GM18909 (cell line): ENCODE measurements around the gene RGL1.
A peak's percentile ranks its signal among the peaks of the same experiment; 100 is the strongest.
"Not testable (repeated sequence)": the region's sequence is repeated elsewhere in the genome, so short reads cannot be mapped to it uniquely, and the experiment has no call there.

Source experiments
- ATAC-seq: cut with Tn5 transposase; IDR thresholded peaks from one replicate; pipeline ENCODE4 v1.9.1; 2021; ENCODE audit warnings: mild to moderate bottlenecking; ENCODE audit not compliant: unreplicated experiment, poor library complexity

The RGL1 gene

DNA sequence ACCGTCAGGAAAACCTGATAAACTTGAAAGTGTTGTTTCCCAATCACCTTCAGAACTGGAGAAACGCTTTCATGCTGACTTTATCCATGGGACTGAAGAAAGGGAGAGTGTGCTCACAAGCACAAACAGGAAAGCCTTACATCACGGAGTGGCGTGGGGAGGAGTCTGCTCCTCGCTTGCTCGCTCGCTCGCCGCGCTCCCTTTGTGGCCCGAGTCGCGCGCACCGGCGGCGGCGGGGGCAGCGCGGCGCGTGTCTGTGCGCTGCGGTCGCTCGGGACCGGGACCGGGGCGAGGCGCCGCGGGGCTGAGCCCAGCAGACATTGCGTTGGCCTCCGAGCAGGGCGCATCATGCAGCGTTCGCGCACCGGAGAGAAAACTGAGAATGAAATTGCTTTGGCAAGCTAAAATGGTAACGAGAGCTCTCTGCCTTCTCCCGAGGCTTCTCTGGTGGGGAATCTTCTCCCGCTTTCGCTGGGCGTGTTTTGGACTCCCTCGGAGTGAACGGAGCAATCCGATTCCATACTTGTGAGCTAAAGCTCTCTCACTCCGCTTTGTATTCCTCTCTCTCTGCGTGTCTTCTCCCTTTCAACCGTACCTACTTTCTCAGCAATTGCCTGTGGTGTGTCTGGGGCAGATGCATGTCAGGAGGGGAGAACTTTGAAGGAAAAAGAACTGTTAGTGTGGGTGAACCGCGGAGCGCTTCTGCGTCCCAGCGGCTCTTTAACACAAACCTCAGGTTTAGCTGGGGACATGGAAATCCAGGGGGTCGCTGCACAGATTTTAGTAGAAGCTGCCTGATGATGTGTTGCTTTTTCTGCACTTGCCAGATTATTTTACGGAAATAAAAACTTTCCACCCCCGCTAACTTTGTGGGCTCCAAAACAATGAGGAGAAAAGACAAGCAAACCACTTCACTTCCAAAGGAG, at the start of gene RGL1:
Gene RGL1, plus strand, starts transcription at position 205 of the 926 bp plus-strand sequence. Its CDS starts 178 bp downstream, at position 383.
- ATAC-seq: peak; percentile 66

GRCh38 chr1:183756326-183756725, 48.6 kb upstream of the RGL1 start:
- no peak for ATAC-seq

- ATAC-seq: no peak
Observed at GRCh38 chr1:183757061-183757460, 47.9 kb upstream of the RGL1 start.

- ATAC-seq: no peak
Observed at GRCh38 chr1:183758913-183759312, 46.0 kb upstream of the RGL1 start.

DNA sequence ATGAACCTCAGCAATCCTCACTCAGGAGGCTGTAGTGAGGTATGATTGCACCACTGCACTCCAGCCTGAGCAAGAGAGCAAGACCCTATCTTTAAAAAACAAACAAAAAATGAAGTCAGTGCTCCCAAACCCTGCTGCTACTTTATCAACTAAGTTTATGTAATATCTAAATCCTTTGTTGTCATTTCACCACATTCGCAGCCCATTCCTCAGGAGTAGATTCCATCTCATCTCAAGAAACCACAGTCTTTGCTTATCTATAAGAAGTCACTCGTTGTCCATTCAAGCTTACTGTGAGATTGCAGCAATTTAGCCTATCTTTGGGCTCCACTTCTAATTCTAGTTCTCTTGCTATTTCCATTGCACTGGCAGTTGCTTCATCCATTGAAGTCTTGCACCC, 44.3 kb upstream of the RGL1 start:
- no peak for ATAC-seq

DNA sequence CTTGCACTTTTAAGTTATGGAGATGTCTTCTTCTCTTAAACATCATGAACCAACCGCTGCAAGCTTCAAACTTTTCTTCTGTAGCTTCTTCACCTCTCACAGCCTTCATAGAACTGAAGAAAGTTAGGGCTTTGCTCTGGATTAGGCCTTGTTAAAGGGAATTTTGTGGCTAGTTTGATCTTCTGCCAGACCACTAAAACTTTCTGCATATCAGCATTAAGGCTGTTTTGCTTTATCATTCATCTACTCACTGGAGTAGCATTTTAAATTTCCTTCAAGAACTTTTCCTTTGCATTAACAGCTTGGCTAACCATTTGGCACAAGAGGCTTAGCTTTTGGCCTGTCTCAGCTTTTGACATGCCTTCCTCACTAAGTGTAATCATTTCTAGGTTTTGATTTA, 43.0 kb upstream of the RGL1 start:
- ATAC-seq: no peak

GRCh38 chr1:183762856-183763255, 42.1 kb upstream of the RGL1 start:
- ATAC-seq: not testable (repeated sequence)

- no peak for ATAC-seq
Observed at GRCh38 chr1:183764981-183765380, 39.9 kb upstream of the RGL1 start.

- no peak for ATAC-seq
Observed at GRCh38 chr1:183769956-183770815, 34.7 kb upstream of the RGL1 start.

GRCh38 chr1:183770816-183771128, 34.1 kb upstream of the RGL1 start:
- ATAC-seq: no peak

DNA sequence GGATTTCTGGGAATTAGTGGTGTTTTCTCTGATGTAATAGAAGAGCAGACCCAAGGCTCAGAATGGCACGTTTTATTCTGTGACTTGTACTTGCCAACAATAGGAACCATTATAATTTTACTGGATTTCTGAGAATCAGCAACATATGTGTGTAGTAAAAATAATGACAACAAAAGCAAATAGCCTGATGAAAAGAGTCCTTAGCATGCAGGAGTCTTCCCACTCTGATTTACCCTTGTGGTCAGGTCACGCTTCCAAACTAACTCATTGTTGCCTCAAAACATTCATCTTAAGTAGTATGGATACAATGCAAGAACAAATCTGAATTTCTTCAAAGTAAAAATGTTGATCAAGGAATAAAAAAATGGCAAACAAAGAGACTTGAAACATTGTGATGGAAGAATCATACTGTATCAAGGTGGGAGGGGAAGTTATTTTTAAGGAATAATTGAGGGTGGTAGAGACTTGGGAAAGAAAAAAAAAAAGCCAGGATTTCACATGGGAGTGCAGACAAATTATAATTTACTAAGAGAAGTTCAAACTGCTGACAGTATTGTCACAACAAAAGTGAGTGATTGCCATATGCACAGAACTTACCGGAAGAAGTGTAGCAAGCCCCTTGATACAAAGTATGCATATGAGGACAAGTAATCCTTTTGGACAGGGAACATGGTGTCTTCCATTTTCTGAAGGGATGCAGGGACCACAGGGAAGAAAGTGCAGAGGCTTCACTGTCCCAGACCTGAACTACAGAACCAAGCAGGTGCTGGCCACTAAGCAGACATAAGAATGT, 31.2 kb upstream of the RGL1 start:
- no peak for ATAC-seq

GRCh38 chr1:183774938-183775337, 30.0 kb upstream of the RGL1 start:
- ATAC-seq: no peak

DNA sequence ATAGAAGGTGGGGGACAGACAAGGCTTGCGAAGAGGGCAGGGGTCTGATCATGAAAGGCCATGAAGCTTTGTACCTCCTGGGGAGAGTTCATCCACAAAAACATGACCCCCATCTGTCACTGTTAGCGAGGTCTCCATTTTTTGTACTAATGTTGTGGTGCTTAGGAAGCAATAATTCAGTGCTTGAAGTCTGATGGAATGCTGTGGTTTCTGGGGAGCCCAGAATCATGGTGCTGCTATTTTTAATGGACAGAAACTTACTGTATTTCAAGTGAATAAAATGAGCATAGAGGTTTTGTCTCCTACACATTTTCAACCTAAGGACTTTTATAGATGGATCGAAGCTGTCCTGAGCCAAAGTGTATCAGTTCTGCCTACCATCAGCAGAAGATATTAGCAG, 28.2 kb upstream of the RGL1 start:
- ATAC-seq: no peak

GRCh38 chr1:183777328-183777727, 27.6 kb upstream of the RGL1 start:
- ATAC-seq: no peak

DNA sequence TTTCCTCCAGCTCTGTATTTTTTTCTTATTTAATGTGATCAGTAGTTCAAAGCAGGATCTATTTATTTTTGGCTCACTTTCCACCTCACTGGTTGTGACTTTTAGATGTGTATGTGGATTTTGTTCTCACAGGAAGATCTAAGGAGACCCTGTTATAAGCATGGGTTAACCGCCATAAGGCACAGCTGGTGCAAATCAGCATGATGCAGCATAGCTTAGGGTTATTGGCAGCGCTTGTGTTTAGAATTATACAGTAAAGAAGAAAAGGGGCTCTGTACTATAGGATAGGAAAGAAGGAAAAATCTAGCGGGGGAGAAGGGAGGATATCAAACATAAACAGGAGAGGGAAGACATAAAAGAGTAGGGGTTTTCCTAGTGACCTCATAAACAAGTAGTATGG, 26.9 kb upstream of the RGL1 start:
- ATAC-seq: no peak

- ATAC-seq: no peak
Observed at GRCh38 chr1:183778568-183779433, 26.1 kb upstream of the RGL1 start.

DNA sequence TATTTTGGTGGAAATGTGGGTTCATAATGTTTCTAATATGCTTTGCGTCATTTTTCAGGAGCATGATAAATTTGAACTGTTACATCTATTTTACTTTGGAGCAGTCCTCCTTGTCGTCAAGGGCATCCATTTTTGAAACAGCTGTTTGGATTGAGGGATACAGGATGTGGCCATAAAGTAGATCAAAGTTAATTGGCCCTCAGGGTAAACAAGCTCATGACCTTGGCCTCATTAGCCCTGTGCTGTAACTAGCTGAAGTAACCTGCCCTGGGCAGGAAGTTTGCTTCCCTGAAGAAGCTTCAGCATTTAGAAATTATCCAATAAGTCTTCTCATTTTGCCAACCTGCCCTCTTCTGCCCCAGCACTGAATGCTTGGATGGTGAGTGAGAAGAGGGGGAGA, 24.8 kb upstream of the RGL1 start:
- no peak for ATAC-seq

- no peak for ATAC-seq
Observed at GRCh38 chr1:183780757-183781156, 24.2 kb upstream of the RGL1 start.

- ATAC-seq: no peak
Observed at GRCh38 chr1:183783342-183783741, 21.6 kb upstream of the RGL1 start.
